Nephron progenitor cell (in vitro differentiated cells): Measurements from ENCODE around the gene ZDHHC7.

ENCODE experiments used
- DNase-seq: peaks from one replicate; pipeline ENCODE4 v3.0.0; 2021
- H3K27ac Mint-ChIP-seq: 2 replicates; pipeline ENCODE4 v1.8.0; 2021; ENCODE audit warnings: mild to moderate bottlenecking, moderate library complexity, mixed read lengths
- H3K27me3 Mint-ChIP-seq: 2 replicates; pipeline ENCODE4 v1.8.0; 2021; ENCODE audit warnings: mild to moderate bottlenecking, low read depth, mixed read lengths; ENCODE audit not compliant: poor library complexity
- H3K36me3 Mint-ChIP-seq: 2 replicates; pipeline ENCODE4 v1.8.0; 2021; ENCODE audit warnings: low read depth, mixed read lengths
- H3K4me1 Mint-ChIP-seq: 2 replicates; pipeline ENCODE4 v1.8.0; 2021; ENCODE audit warnings: mixed read lengths
- H3K4me3 Mint-ChIP-seq: 2 replicates; pipeline ENCODE4 v1.8.0; 2021; ENCODE audit warnings: mild to moderate bottlenecking, moderate library complexity, mixed read lengths
- H3K9me3 Mint-ChIP-seq: 2 replicates; pipeline ENCODE4 v1.8.0; 2021; ENCODE audit warnings: mild to moderate bottlenecking, moderate library complexity, mixed read lengths
- CTCF ChIP-seq: fragments of 200-600 bp; sonication (generic); IDR thresholded peaks from 2 replicates; pipeline ENCODE4 v1.5.0; 2021; ENCODE audit warnings: antibody characterized with exemption

Gene ZDHHC7

GRCh38 chr16:85004587-85005205, 6.6 kb downstream of the ZDHHC7 start:
- peaks cover 80% of the 10 kb centered on the region for H3K4me1 Mint-ChIP-seq
- no peaks in the 10 kb centered on the region for H3K9me3 Mint-ChIP-seq
- no peak for TF ChIP-seq CTCF
- peaks cover 5% of the 10 kb centered on the region for H3K36me3 Mint-ChIP-seq
- peak overlapping the region; percentile 15 for H3K4me3 Mint-ChIP-seq
- peak overlapping the region; percentile 27 for H3K27ac Mint-ChIP-seq
- no peak for DNase-seq
- peaks cover 3% of the 10 kb centered on the region for H3K27me3 Mint-ChIP-seq

- no peak for DNase-seq
- H3K27me3 Mint-ChIP-seq, result peaks cover 3% of the 10 kb centered on the region
Measured at GRCh38 chr16:85003725-85004586, 7.4 kb downstream of the ZDHHC7 start.

GRCh38 chr16:85003076-85003475, 8.3 kb downstream of the ZDHHC7 start:
- Mint-ChIP-seq H3K4me1 (peaks cover 66% of the 10 kb centered on the region), H3K27me3 (peaks cover 3% of the 10 kb centered on the region), H3K9me3 (no peaks in the 10 kb centered on the region), H3K27ac (peak overlapping the region; percentile 87), H3K4me3 (peak overlapping the region; percentile 54), H3K36me3 (peaks cover 17% of the 10 kb centered on the region)
- no peak for TF ChIP-seq CTCF
- no peak for DNase-seq

More at GRCh38 chr16:85003725-85004586, 7.4 kb downstream of the ZDHHC7 start:
- no peak overlapping the region for H3K27ac Mint-ChIP-seq
- H3K4me1 Mint-ChIP-seq, result peaks cover 74% of the 10 kb centered on the region
- no peak for TF ChIP-seq CTCF
- no peaks in the 10 kb centered on the region for H3K9me3 Mint-ChIP-seq
- H3K36me3 Mint-ChIP-seq, result peaks cover 12% of the 10 kb centered on the region
- H3K4me3 Mint-ChIP-seq, result no peak overlapping the region

GRCh38 chr16:85002608-85003007, 8.7 kb downstream of the ZDHHC7 start:
- Mint-ChIP-seq H3K27me3 (peaks cover 3% of the 10 kb centered on the region), H3K4me1 (peaks cover 61% of the 10 kb centered on the region), H3K27ac (peak overlapping the region; percentile 87), H3K36me3 (peaks cover 21% of the 10 kb centered on the region), H3K9me3 (no peaks in the 10 kb centered on the region), H3K4me3 (peak overlapping the region; percentile 54)
- DNase-seq, result no peak
- TF ChIP-seq CTCF, result no peak

- no peak for TF ChIP-seq CTCF
- Mint-ChIP-seq H3K27me3 (peaks cover 3% of the 10 kb centered on the region), H3K4me3 (no peak overlapping the region), H3K27ac (peak overlapping the region; percentile 87), H3K4me1 (peaks cover 56% of the 10 kb centered on the region), H3K9me3 (no peaks in the 10 kb centered on the region), H3K36me3 (peaks cover 17% of the 10 kb centered on the region)
- DNase-seq, result no peak
Measured at GRCh38 chr16:85002099-85002541, 9.2 kb downstream of the ZDHHC7 start.
